ENCODE results near the gene PLA2G2F. TPM values are rescaled to one million over a fixed set of nuclear protein-coding genes. Genes with fewer than 3 reads are reported as not detected.

PLA2G2F gene
- total RNA-seq, 6 experiments from 2014 or later = not detected

DNA sequence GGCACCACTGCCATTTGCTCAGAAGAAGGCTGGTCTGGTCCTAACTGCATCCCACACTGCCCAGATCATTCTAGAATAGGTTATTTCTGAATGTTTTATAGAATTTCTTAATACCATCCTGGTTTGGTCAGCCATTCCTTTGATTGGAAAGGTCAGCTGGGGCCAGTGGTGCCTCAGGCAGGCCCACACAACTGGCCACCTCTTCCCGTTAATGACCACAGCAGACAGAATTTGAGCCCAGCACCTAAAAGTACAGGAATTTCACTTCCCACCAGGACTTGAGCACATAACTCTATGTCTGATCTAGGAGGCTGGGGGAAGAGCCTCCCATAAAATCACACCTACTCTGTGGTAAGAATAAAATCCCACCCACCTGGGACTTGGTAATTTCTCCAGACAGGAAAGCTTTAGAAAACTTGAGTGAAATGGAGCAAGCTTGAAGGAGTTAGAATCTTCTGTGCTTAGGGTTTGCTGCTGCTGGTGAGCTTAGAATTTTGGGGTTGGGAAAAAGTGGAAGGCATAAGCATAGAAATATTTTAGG, 53.8 kb downstream of the PLA2G2F start:
- 100% methylated on average over 1 of the region's 1 CpG for WGBS (ENCODE audit: insufficient coverage, low coverage, low lambda C conversion rate, missing lambda C conversion rate)
- Histone ChIP-seq H3K9me3 (no peaks in the 10 kb centered on the region), H3K27me3 (no peaks in the 10 kb centered on the region), H3K4me3 (no peak overlapping the region), H3K36me3 (no peaks in the 10 kb centered on the region), H3K27ac (no peak overlapping the region), H3K4me1 (peaks cover 0 to 9% (median 0%) of the 10 kb centered on the region in 4 donors)
- no peak for ATAC-seq
- TF ChIP-seq POLR2A (IDR thresholded peaks at IDR 0.05) = no peak
- TF ChIP-seq, protein P1, sequence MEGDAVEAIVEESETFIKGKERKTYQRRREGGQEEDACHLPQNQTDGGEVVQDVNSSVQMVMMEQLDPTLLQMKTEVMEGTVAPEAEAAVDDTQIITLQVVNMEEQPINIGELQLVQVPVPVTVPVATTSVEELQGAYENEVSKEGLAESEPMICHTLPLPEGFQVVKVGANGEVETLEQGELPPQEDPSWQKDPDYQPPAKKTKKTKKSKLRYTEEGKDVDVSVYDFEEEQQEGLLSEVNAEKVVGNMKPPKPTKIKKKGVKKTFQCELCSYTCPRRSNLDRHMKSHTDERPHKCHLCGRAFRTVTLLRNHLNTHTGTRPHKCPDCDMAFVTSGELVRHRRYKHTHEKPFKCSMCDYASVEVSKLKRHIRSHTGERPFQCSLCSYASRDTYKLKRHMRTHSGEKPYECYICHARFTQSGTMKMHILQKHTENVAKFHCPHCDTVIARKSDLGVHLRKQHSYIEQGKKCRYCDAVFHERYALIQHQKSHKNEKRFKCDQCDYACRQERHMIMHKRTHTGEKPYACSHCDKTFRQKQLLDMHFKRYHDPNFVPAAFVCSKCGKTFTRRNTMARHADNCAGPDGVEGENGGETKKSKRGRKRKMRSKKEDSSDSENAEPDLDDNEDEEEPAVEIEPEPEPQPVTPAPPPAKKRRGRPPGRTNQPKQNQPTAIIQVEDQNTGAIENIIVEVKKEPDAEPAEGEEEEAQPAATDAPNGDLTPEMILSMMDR (IDR thresholded peaks at IDR 0.05) = no peak
- DNase-seq = no peak
- intact Hi-C loops (cut with DNase I) = no loop called here

DNA sequence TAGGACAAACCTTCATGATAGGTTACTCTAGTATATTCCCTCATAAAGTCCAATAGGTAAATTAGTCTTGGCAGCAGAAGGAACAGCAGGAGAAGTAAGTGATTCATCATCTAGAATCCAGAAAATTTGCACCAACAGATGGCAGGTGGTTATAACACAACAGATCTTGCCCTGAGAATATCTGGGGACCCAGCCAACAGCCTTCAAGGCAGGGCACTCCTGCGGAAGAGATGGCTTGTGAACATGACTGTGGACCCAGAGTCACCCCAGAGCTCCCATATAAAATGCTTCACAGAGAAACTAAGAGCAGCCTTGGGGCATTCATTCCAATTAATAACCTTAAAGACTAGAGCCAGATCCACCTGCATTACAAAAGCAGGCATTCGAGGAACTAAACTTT, 55.1 kb downstream of the PLA2G2F start:
- Histone ChIP-seq H3K4me1 (peaks cover 0 to 9% (median 0%) of the 10 kb centered on the region in 4 donors), H3K9me3 (no peaks in the 10 kb centered on the region), H3K4me3 (no peak overlapping the region), H3K27ac (no peak overlapping the region), H3K27me3 (no peaks in the 10 kb centered on the region), H3K36me3 (no peaks in the 10 kb centered on the region)
- 52% methylated on average over 2 of the region's 2 CpGs for WGBS (ENCODE audit: insufficient coverage, low coverage, low lambda C conversion rate, missing lambda C conversion rate)
- TF ChIP-seq POLR2A (IDR thresholded peaks at IDR 0.05) = no peak
- TF ChIP-seq, protein P1 (IDR thresholded peaks at IDR 0.05) = no peak
- ATAC-seq (no peak), DNase-seq (peak in 1 of 3 donors; percentile 6)
- intact Hi-C loops (cut with DNase I) = no loop called here

DNA sequence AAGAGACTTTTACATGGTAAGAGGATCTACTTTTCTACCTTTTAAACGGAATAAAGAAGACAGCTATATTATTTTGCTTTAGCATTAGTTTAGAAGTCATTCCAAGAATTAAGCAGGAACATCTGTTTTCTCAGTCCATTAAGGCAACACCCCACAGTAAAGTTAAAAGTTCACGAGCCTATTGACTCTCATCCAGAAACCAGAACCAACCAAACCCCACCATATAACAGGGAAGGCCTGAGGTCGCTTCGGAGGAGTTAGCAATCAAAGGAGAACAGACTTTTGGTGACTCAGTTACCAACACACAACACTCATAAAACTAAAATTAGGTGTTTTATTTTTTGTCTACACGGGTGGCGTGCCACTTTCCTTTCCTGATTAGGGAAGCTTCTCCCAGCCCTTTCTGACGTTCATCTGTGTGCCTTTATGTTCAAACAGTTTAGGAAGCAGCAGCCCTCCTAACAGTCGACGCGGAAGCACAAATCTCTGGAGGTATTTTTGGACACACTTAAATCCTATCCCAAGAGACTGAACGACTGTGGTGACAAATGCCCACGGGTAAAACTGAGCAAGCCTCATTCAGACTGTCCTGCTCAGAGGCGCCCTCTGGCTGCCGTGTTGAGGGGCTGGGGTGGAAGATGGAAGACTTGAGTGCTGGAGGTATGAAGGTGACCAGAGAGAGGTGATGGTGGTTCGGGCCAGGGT, 55.8 kb downstream of the PLA2G2F start:
- no peaks in the 10 kb centered on the region for H3K27me3 ChIP-seq
- H3K9me3 ChIP-seq = no peaks in the 10 kb centered on the region
- intact Hi-C loops (cut with DNase I) = no loop called here
- H3K4me3 ChIP-seq = no peak overlapping the region
- ATAC-seq (peak; percentile 96 to 98 (median 96)), DNase-seq (peak; percentile 80 to 82 (median 81))
- TF ChIP-seq, protein P1 (IDR thresholded peaks at IDR 0.05) = peak; percentile 86 to 96 (median 92)
- TF ChIP-seq POLR2A (IDR thresholded peaks at IDR 0.05) = no peak
- H3K27ac ChIP-seq = no peak overlapping the region
- peaks cover 0 to 9% (median 0%) of the 10 kb centered on the region in 4 donors for H3K4me1 ChIP-seq
- 13% methylated on average over 15 of the region's 15 CpGs for WGBS (ENCODE audit: insufficient coverage, low coverage, low lambda C conversion rate, missing lambda C conversion rate)
- H3K36me3 ChIP-seq = no peaks in the 10 kb centered on the region

DNA sequence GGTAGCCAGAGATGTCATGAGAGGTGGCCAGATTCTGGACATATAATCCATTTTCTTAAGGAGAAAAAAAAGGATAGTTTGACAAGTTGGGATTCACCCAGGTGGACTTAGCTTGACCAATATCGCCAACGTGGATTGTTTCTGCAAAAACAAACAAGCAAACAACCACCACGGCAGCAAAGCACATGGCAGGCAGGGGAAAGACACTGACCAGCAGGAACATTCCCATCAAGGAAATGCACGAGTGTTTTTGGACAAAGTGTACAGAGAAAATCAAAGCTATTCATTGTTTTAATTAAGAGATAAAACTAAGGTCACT, 56.3 kb downstream of the PLA2G2F start:
- H3K36me3 ChIP-seq = no peaks in the 10 kb centered on the region
- ATAC-seq (peak in 2 of 4 donors; percentile 8 to 19), DNase-seq (no peak)
- peaks cover 0 to 9% (median 0%) of the 10 kb centered on the region in 4 donors for H3K4me1 ChIP-seq
- H3K27ac ChIP-seq = no peak overlapping the region
- intact Hi-C loops (cut with DNase I) = no loop called here
- H3K27me3 ChIP-seq = no peaks in the 10 kb centered on the region
- WGBS (ENCODE audit: insufficient coverage, low coverage, low lambda C conversion rate, missing lambda C conversion rate) = 26% methylated on average over 4 of the region's 4 CpGs
- H3K9me3 ChIP-seq = no peaks in the 10 kb centered on the region
- H3K4me3 ChIP-seq = no peak overlapping the region
- TF ChIP-seq, protein P1 (IDR thresholded peaks at IDR 0.05) = peak in 3 of 4 donors; percentile 2 to 9 (median 5)
- no peak for TF ChIP-seq POLR2A (IDR thresholded peaks at IDR 0.05)

Data from right lobe of liver (tissue), 6 donors.